ENCODE data around the gene LRCH3.

GRCh38 chr3:197830967-197831313 is 39.9 kb downstream of the LRCH3 start:
- TF ChIP-seq CTCF (IDR thresholded peaks at IDR 0.05) = no peak
- TF ChIP-seq POLR2A (IDR thresholded peaks at IDR 0.05) = no peak
